ENCODE results near the gene CHST11.

DNA sequence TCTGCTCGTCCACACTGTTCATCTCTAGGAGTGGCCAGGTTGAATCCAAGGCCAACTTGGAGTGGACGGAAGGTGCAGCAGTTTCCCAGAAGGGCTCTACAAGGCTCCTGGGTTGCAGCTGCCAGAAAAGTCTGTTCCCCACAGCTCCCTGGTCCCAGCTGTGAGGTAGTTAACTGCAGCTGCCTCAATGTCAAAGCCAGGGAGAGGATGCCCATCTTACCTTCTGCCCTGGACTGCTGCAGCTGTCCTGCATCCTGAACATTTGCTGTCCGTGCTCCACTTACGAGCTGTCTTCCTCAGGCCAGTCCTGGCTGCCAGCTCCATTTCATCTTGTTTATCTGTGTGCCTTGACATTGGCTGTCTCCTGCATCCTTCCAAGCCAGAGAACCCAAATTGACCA lies 274.0 kb downstream of the CHST11 start:
- TF ChIP-seq POLR2AphosphoS5 (IDR thresholded peaks at IDR 0.05; ENCODE audit: borderline replicate concordance, low read depth, low read length) (no peak), EZH2 (IDR thresholded peaks at IDR 0.05) (no peak), FOXP2 (optimal IDR thresholded peaks at IDR 0.05; ENCODE audit: control extremely low read depth, extremely low read length, insufficient read depth) (no peak)
